ENCODE results near the gene PTK6. TPM values are rescaled to one million over a fixed set of nuclear protein-coding genes. Genes with fewer than 3 reads are reported as not detected.

The PTK6 gene
- total and polyA plus RNA-seq, 12 donors: 0.03 to 0.28 (median 0.06) TPM; not detected in 9

- Histone ChIP-seq H3K27me3 (peaks cover 0 to 37% (median 0%) of the 10 kb centered on the region in 7 donors), H3K4me3 (peak overlapping the region in 5 of 10 donors; percentile 75 to 92 (median 85)), H3K4me1 (peaks cover 5 to 37% (median 24%) of the 10 kb centered on the region in 9 donors), H3K36me3 (peaks cover 0 to 19% (median 4%) of the 10 kb centered on the region in 9 donors), H3K9me3 (no peaks in the 10 kb centered on the region), H3K27ac (peak overlapping the region in 8 of 10 donors; percentile 89 to 95 (median 93))
- intact Hi-C loops (cut with DNase I): loop anchor here in 3 of 10 donors (5.0 to 10.0 kb wide), 3 partner anchors 38 to 50 kb away; partner anchors contain the start of genes GMEB2 (in 2 of the 3) and PTK6 (in 1 of the 3)
- TF ChIP-seq CTCF (IDR thresholded peaks at IDR 0.05): no peak
- 68 to 75% methylated on average over 28 of the region's 28 CpGs for WGBS, 2 donors
- ATAC-seq (no peak), DNase-seq (no peak)
Observed at GRCh38 chr20:63574829-63575743, 37.9 kb upstream of the PTK6 start.

GRCh38 chr20:63574156-63574828 lies 37.1 kb upstream of the PTK6 start, which contains the start of gene HELZ2:
TSS of gene HELZ2 (minus strand) at chr20:63574239. CDS start at chr20:63572385, 1,854 bp downstream.
- Histone ChIP-seq H3K27ac (peak within 1 kb of the TSS; percentile 43 to 95 (median 92)), H3K4me1 (peaks cover 5 to 37% (median 24%) of the 10 kb centered on the region in 9 donors), H3K4me3 (peak within 1 kb of the TSS; percentile 67 to 98 (median 86)), H3K9me3 (no peaks in the 10 kb centered on the region), H3K36me3 (peaks cover 0 to 23% (median 4%) of the 10 kb centered on the region in 9 donors), H3K27me3 (peaks cover 0 to 34% (median 0%) of the 10 kb centered on the region in 7 donors)
- intact Hi-C loops (cut with DNase I): loop anchor here in 2 of 10 donors (10.0 kb wide), 1 partner anchor 51 kb away; the partner anchor contains the start of gene GMEB2 (in 2 of the 2)
- WGBS, 2 donors: 6 to 7% methylated on average over 31 to 40 of the region's 40 CpGs
- TF ChIP-seq CTCF (IDR thresholded peaks at IDR 0.05): no peak
- peak; percentile 79 to 82 for DNase-seq
- ATAC-seq: peak; percentile 78 to 91 (median 84)

GRCh38 chr20:63573647-63574131 lies 36.5 kb upstream of the PTK6 start:
- Histone ChIP-seq H3K9me3 (no peaks in the 10 kb centered on the region), H3K27ac (peak overlapping the region; percentile 42 to 95 (median 92)), H3K4me1 (peaks cover 5 to 39% (median 24%) of the 10 kb centered on the region in 9 donors), H3K27me3 (peaks cover 0 to 31% (median 0%) of the 10 kb centered on the region in 7 donors), H3K4me3 (peak overlapping the region; percentile 67 to 98 (median 86)), H3K36me3 (peaks cover 0 to 28% (median 4%) of the 10 kb centered on the region in 9 donors)
- intact Hi-C loops (cut with DNase I): loop anchor here in 2 of 10 donors (10.0 kb wide), 1 partner anchor 51 kb away; the partner anchor contains the start of gene GMEB2 (in 2 of the 2)
- WGBS, 2 donors: 3 to 4% methylated on average over 23 to 24 of the region's 24 CpGs
- DNase-seq (no peak), ATAC-seq (peak; percentile 0 to 35 (median 13))
- no peak for TF ChIP-seq CTCF (IDR thresholded peaks at IDR 0.05)
